HAP-1 (cell line): ENCODE data around the gene JPH2.
"Not testable (repeated sequence)": the region's sequence is repeated elsewhere in the genome, so short reads cannot be mapped to it uniquely, and the experiment has no call there.

Source experiments
- DNase-seq, 2 experiments: peaks; one replicate each; pipeline ENCODE4 v3.0.0-alpha.2; 2016 to 2020; ENCODE audit warnings: low spot score in 2 of 2
- H3K27me3 ChIP-seq: fragments of 250-450 bp; sonication (Bioruptor Pico); 2 replicates; pipeline ENCODE4 v1.5.1; 2020; ENCODE audit warnings: low read depth, mild to moderate bottlenecking, moderate library complexity
- H3K36me3 ChIP-seq: fragments of 250-450 bp; sonication (Bioruptor Pico); replicated peaks from 2 replicates; pipeline ENCODE4 v1.5.1; 2020; ENCODE audit warnings: mild to moderate bottlenecking
- H3K4me1 ChIP-seq: fragments of 250-450 bp; sonication (Bioruptor Pico); 2 replicates; pipeline ENCODE4 v1.5.1; 2020; ENCODE audit warnings: mild to moderate bottlenecking
- H3K4me3 ChIP-seq: fragments of 250-450 bp; sonication (Bioruptor Pico); 2 replicates; pipeline ENCODE4 v1.5.1; 2020; ENCODE audit warnings: mild to moderate bottlenecking, moderate library complexity
- H3K9me3 ChIP-seq: fragments of 250-450 bp; sonication (Bioruptor Pico); 2 replicates; pipeline ENCODE4 v1.5.1; 2020; ENCODE audit warnings: mild to moderate bottlenecking, moderate library complexity
- in situ Hi-C: fragments of 300-500 bp; cut with MboI; formaldehyde crosslinking; loops from 3 replicates; pipeline ENCODE4 v1.14.3; 2020; ENCODE audit warnings: low sequenced_read_pairs, inconsistent platforms, mixed read lengths

Gene JPH2

GRCh38 chr20:44129300-44129699 lies 57.7 kb downstream of the JPH2 start:
- H3K27me3 ChIP-seq, in situ Hi-C loops, H3K36me3 ChIP-seq, H3K4me1 ChIP-seq, DNase-seq, H3K9me3 ChIP-seq, H3K4me3 ChIP-seq: not testable (repeated sequence)

GRCh38 chr20:44126445-44126844 lies 60.5 kb downstream of the JPH2 start:
- in situ Hi-C loops, result no loop called here
- no peak for DNase-seq
- no peak overlapping the region for H3K4me3 ChIP-seq
- no peaks in the 10 kb centered on the region for H3K9me3 ChIP-seq
- peaks cover 10% of the 10 kb centered on the region for H3K27me3 ChIP-seq
- no peaks in the 10 kb centered on the region for H3K4me1 ChIP-seq
- H3K36me3 ChIP-seq, result no peaks in the 10 kb centered on the region

DNA sequence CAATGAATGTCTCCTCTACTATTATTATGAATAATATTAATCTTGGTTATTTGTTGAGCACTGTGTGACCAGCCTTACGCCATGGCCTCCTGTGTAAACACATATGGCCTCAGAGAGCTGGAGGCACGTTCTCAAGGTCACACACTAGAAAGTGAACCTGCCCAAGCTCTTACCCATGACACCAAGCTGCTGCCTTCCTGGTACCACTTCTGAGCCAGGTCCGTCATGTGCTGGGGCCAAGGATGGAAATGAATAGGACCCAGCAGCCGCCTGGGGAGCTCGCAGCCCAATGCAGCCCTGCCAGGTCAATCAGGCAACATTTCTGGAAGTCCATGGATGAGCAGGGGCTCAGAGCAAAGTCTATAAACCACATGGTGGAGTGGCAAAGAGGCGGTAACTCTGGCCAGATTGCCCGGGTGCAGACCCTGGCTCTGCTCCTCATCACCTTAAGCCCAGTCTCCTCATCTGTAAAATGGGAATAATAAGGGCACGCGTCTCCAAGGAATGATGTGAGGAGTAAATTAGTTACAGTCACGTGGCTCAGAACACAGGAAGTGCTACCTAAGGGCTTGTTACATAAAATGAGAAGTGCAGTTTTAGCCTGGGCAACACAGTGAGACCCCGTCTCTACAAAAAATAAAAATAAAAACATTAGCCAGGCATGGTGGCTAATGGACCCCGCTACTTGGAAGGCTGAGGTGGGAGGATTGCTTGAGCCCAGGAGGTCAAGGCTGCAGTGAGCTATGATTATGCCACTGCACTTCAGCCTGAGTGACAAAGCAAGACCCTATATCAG lies 61.5 kb downstream of the JPH2 start:
- DNase-seq, result no peak
- Histone ChIP-seq H3K4me1 (no peaks in the 10 kb centered on the region), H3K27me3 (peaks cover 10% of the 10 kb centered on the region), H3K9me3 (no peaks in the 10 kb centered on the region), H3K4me3 (no peak overlapping the region), H3K36me3 (no peaks in the 10 kb centered on the region)
- in situ Hi-C loops, result no loop called here

DNA sequence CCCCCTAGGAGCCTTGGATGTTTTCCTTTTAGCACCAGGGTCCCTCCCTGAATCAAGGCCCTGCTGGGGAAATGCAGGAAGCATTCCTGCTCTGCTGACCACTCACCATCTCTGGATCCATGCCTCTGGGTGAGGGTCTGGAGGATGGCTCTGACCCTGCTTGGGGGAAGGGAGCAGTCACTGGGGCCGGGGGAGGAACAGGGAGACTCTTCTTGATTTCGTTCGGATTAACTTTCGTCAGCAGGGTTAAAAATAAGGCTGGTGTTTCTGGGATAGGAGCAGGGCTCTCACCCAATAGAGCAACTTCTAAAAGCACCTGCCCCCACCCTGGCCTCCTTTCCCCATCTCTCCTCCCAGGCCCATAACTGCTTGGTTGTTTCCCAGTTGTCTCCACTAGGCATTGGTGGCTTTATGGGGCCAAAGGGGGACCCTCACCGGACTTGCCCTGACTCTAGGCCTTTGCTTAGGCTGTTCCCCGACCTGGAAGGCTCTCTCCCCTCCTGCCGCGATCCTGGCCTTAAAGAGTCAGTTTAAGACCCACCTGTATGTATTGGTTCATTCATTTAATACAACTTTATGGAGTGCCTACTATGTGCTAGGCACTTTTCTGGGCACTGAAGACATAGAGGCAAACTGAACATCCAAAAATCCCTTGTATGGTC lies 63.0 kb downstream of the JPH2 start:
- H3K27me3 ChIP-seq, result peaks cover 10% of the 10 kb centered on the region
- no peaks in the 10 kb centered on the region for H3K36me3 ChIP-seq
- in situ Hi-C loops, result loop anchor here (25.0 kb wide), 1 partner anchor 488 kb away; no protein-coding TSS in a partner anchor
- H3K4me3 ChIP-seq, result no peak overlapping the region
- DNase-seq, result no peak
- H3K9me3 ChIP-seq, result no peaks in the 10 kb centered on the region
- H3K4me1 ChIP-seq, result no peaks in the 10 kb centered on the region

GRCh38 chr20:44123251-44123650 lies 63.7 kb downstream of the JPH2 start:
- Histone ChIP-seq H3K4me3 (no peak overlapping the region), H3K9me3 (no peaks in the 10 kb centered on the region), H3K36me3 (no peaks in the 10 kb centered on the region), H3K27me3 (peaks cover 10% of the 10 kb centered on the region), H3K4me1 (no peaks in the 10 kb centered on the region)
- in situ Hi-C loops, result loop anchor here (25.0 kb wide), 1 partner anchor 489 kb away; no protein-coding TSS in a partner anchor
- no peak for DNase-seq

DNA sequence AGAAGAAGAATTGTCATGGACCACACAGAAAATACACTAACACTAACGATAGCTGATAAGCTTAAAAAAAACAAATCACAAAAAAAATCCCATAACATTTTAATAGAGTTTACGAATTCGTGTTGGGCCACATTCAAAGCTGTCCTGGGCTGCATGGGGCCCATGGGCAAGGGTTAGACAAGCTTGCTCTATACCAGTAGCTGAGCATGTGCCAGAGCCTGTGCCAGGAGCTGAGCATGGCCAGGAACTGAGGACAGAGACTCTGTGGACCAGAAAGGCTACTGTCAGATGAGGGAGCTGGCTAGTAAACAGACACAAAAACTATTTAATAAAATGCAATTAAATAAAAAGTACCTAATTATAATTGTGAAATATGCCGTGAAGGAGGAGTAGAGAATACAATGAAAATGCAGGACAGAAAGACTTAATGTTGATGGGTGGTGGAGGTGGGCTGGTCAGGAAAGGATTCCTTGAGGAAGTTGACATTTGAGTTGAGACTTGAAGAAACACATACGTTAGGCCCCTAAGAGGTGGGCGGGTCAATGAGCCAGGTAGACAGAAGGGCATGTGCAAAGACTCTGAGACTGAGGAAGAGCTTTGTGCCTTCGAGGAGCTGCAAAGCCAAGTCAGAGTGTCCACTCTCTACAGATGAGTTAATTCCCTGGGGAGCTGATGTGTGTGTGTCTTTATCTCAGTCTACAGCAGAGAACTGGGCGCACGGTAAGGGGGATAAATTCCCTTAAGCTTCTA lies 66.1 kb downstream of the JPH2 start:
- Histone ChIP-seq H3K9me3 (no peaks in the 10 kb centered on the region), H3K4me1 (no peaks in the 10 kb centered on the region), H3K4me3 (no peak overlapping the region), H3K36me3 (no peaks in the 10 kb centered on the region), H3K27me3 (peaks cover 3% of the 10 kb centered on the region; the same call in 1 of the 2 replicates)
- DNase-seq, result no peak
- in situ Hi-C loops, result loop anchor here (25.0 kb wide), 1 partner anchor 491 kb away; no protein-coding TSS in a partner anchor

GRCh38 chr20:44118185-44119033 lies 68.6 kb downstream of the JPH2 start:
- DNase-seq, result no peak
- Histone ChIP-seq H3K4me1 (no peaks in the 10 kb centered on the region), H3K27me3 (peaks cover 7% of the 10 kb centered on the region; the same call in 1 of the 2 replicates), H3K9me3 (no peaks in the 10 kb centered on the region), H3K36me3 (no peaks in the 10 kb centered on the region), H3K4me3 (no peak overlapping the region)
- in situ Hi-C loops, result loop anchor here (5.0 to 25.0 kb wide), 3 partner anchors 69 to 494 kb away; partner anchors contain the start of gene JPH2

- in situ Hi-C loops, result loop anchor here (5.0 to 25.0 kb wide), 3 partner anchors 70 to 495 kb away; partner anchors contain the start of gene JPH2
- H3K4me3 ChIP-seq, result no peak overlapping the region
- no peaks in the 10 kb centered on the region for H3K36me3 ChIP-seq
- H3K9me3 ChIP-seq, result no peaks in the 10 kb centered on the region
- H3K27me3 ChIP-seq, result peaks cover 4% of the 10 kb centered on the region; the same call in 1 of the 2 replicates
- no peak for DNase-seq
- no peaks in the 10 kb centered on the region for H3K4me1 ChIP-seq
Observed at GRCh38 chr20:44117296-44118184, 69.4 kb downstream of the JPH2 start.

GRCh38 chr20:44115762-44116644 lies 71.0 kb downstream of the JPH2 start:
- in situ Hi-C loops, result loop anchor here (5.0 to 25.0 kb wide), 3 partner anchors 71 to 496 kb away; partner anchors contain the start of gene JPH2
- Histone ChIP-seq H3K4me3 (no peak overlapping the region), H3K4me1 (no peaks in the 10 kb centered on the region), H3K27me3 (peaks cover 4% of the 10 kb centered on the region; the same call in 1 of the 2 replicates), H3K36me3 (no peaks in the 10 kb centered on the region), H3K9me3 (no peaks in the 10 kb centered on the region)
- no peak for DNase-seq

DNA sequence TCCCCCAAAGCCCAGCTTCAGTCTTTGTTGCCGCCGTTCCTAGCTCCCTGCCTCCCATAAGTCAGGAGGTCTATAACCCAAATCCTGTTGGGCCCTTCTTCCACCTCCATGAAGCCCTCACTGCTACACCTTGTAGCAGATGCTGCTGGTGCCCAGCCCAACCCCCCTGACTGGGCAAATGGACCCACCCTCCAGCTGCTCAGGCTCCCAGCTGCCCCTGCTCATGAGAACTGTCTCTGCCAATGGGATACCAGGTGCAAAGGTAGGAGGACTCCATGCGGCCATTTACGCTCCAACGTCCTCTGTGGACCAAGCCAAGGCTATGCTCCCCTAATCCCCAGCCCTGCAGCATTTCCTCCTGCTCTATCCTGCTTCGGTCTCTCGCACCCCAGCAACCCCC lies 71.8 kb downstream of the JPH2 start:
- Histone ChIP-seq H3K36me3 (no peaks in the 10 kb centered on the region), H3K27me3 (peaks cover 4% of the 10 kb centered on the region; the same call in 1 of the 2 replicates), H3K9me3 (no peaks in the 10 kb centered on the region), H3K4me3 (no peak overlapping the region), H3K4me1 (no peaks in the 10 kb centered on the region)
- no peak for DNase-seq
- in situ Hi-C loops, result loop anchor here (5.0 to 25.0 kb wide), 3 partner anchors 72 to 497 kb away; partner anchors contain the start of gene JPH2

GRCh38 chr20:44113618-44114376 lies 73.2 kb downstream of the JPH2 start:
- Histone ChIP-seq H3K4me3 (no peak overlapping the region), H3K27me3 (peaks cover 4% of the 10 kb centered on the region; the same call in 1 of the 2 replicates), H3K9me3 (no peaks in the 10 kb centered on the region), H3K4me1 (no peaks in the 10 kb centered on the region), H3K36me3 (no peaks in the 10 kb centered on the region)
- in situ Hi-C loops, result loop anchor here (10.0 to 25.0 kb wide), 2 partner anchors 271 to 499 kb away; no protein-coding TSS in a partner anchor
- no peak for DNase-seq
